ENCODE measurements around the gene ZNF423.

The ZNF423 gene

DNA sequence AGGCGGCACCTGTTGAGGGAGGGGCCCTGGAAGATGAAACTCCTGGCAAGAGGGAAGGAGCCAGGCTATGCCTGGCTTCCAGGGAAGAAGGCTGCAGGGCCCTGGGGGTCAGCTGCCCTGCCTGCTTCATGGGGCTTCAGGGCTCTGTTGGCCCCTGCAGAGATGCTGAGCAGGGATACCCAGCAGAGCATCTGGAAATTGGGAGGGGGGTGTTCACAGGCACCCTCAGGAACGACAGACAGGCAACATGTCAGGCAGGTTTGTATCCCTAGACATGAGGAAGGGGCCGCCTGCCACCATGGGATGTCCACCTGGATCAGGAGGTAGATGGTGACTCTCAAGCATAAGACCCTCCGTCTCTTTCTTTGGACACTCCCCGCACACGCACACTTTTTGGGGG, 13.8 kb upstream of the ZNF423 start:
- DNase-seq (ENCODE audit: low spot score): no peak

DNA sequence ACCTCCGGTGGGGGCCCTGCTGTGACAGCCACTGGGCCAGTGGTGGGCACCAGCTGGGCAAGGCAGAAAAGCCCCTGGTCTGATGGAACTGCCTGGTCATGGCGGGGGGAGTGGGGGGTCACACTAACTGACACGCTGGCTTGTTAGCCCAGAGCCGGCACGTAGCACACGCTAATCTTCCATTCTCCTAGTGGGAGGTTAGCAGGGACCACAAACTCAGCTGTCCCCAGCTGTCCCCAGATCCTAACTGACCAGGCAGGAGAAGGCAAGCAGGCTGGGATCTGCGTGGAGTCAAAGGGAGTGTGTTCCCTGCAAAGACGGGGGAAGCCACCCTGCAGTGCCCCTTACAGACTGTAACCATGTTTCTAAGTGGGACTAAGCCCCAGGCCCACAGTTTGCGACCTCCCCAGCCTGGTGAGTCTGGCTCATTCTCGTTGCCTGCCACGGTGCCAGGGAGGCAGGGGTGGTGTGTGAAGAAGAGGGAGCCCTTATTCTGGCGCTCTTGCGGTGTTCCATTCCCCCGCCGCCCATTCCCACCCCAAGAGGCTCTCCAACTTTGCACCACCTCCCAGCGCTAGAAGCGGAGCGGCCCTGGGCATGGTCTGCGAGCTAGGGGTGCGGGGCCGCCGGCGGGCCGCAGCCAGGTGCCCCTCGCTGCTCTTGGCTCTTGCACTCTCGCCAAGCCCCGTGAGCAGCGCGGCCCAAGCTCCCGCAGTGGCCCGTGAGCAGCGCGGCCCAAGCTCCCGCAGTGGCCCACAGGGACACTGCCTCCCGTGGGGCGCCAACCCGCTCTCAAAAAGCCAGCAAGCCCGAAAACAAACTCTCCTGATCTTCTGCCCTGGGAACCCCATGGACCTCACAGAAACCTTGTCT, 12.1 kb upstream of the ZNF423 start:
- DNase-seq (ENCODE audit: low spot score): no peak

DNA sequence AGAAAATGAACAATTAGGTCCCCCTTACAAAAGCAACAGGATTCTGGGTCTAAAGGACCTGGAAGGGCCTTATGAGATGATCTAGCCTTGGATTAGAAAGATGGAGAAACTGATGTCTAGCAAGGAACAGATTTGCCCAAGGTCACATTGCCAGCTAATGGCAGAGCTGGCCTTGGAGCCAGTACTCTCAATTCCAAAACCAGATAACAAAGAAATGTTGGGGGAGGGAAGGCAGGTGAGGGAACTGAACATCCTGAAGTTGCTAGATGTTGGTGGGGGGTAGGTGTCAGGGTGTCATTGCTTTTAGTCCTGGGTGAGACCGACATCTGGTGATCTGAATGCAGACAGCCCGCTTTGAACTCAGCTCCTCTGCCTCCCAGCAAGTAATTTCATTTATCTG, 11.3 kb upstream of the ZNF423 start:
- no peak for DNase-seq (ENCODE audit: low spot score)

DNA sequence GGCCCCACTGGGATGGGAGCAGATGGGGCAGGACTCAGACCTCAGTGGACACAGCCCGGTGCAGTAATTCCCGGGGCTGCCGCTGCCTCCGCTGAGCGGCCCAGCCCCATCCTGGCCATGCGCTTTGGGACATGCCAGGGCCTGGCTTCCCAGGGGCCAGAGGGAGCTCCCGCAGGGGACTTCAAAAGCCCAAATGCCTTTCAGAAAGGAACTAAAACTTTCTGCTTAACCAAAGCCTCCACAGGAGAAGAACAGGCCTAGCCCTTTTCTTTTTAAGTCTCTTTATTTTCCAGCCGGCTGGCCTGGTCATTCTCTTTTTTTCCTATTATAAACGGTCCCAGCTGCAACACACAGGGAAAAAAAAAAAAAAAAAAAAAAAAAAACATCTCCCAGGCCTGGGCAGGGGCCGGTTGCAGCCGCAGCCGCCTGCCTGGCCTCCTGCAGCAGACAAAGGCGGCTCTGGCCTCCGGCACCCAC, 10.7 kb upstream of the ZNF423 start:
- DNase-seq (ENCODE audit: low spot score): no peak

DNA sequence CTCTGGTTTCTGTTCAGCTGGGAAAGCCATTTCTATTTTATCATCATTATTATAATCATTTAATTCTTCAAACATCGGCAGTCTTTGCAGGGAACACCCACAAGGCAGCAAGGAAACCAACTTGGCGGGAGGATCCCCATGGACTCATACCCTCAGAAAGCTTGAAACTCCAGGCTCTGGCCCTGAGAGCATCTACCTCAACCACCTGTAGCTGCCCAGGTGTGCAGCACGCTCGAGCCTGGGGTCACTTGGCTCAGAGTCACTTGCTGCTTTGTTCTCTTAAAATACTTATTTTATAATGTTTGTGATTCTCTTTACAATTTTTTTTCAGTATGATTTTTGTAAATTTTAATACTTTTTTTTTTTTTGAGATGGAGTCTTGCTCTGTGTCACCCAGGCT, 6.8 kb upstream of the ZNF423 start:
- DNase-seq (ENCODE audit: low spot score): no peak

DNA sequence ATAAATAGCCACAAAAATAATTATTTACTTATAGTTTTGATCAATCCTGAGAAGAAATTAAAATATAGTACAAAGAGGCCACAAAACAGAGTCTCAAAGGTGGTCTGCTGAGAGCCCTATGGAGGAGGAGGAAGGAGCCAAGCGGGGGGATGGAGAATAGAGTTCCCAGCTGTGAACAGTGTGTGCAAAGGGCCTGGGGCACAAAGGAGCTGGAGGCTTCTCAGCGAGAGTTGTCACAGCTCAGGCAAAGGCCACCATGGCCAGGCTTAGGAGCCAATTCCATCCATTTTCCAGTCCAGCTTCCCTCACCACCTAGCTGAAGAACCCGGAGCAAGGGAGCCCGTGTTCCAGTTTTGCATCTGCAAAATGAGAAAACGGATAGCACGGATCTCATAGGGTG, 5.4 kb upstream of the ZNF423 start:
- DNase-seq (ENCODE audit: low spot score): no peak

DNA sequence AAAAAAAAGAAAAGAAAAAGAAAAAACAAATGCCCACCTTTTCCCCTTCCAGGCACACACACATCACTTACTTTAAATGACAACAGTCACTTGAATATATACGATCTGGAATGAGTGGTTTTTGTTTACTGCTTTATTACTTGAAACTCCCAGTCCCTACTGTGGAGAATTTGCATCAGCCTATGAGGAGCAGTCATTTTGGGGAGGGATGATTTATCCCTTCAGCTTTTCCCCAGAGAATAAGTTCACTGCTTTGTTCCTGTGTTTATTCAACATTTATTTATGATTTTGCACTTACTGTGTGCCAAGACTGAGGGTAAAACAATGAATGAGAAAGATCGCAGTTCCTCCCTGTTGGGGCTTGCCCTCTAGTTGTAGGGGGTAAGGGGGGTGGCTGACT, 4.7 kb upstream of the ZNF423 start:
- DNase-seq (ENCODE audit: low spot score): no peak

DNA sequence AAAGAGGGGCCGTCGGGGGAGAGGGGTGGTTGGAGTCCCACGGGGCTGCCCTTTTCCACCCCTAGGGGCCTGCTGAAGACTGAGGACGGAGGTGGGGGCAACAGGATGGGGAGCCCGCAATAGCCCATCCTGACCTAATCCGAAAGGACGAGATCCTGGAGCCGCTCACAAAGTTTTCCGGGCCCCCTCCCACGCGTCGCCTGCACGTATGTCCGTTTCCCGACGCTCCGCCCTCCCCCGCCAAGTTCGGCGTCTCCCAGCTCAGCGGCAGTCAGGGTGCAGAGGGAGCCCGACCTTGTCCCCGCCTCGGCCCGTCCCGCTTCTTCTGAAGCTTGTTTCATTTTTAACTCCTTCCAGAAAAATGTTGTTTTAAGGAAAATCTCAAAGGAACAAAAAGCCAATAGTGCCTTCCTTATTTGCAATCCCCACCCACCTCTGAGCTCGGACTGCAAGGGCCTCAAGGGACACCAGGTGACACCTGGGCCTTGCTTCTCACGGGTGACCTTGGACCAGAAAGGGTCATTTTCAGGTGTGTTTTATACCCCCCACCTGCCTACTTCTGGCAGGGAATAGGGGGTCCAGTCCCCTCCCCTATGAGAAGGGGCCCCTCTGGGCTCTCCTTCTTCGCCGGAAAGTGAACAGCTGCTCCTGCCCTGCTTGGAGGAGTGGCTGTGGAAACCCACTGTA, 3.4 kb upstream of the ZNF423 start:
- DNase-seq (ENCODE audit: low spot score): no peak

DNA sequence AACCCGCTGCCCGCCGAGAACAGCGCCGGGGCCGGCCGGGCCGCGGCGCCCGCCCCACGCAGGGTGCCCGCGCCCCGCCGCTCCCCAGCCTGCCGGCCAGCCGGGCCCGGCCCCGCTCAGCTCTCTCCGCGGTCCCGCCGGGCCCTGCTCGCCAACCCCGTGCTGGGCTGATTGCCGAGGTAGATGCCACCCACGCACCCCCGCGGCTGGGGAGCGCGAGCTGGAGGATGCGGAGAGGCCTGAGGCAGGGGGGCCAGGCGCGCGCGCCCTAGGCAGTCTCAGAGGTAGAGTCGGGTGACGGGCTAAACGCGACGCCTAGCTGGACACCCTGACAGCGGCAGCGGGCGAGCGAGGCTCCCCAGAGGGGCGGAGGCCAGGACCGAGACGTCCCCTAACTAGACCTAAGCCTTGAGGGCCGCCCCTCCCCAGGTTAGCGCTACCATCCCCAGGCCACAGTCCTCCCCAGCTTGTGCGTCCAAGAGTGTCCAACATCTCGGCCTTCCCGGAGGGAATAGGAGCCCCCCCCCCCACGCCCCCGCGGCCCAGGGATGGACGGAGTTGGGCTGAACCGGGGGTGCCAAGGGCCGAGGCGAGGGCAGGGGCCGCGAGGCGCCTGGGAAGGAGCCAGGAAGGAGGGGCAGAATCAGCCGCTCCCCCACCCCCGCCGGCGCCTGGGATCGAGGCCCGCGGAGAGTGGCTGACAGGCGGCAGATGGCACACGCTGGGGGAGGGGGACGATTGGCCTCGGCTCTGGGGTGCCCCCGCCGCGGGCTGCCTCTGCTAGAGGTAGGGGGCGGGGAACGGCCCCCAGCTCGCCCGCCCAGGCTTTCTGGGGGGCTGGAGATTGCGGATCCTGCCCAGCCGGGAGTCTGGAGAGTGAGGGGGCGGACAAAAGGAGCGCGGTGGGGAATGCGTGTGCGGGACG, 2.5 kb upstream of the ZNF423 start:
- DNase-seq (ENCODE audit: low spot score): no peak

DNA sequence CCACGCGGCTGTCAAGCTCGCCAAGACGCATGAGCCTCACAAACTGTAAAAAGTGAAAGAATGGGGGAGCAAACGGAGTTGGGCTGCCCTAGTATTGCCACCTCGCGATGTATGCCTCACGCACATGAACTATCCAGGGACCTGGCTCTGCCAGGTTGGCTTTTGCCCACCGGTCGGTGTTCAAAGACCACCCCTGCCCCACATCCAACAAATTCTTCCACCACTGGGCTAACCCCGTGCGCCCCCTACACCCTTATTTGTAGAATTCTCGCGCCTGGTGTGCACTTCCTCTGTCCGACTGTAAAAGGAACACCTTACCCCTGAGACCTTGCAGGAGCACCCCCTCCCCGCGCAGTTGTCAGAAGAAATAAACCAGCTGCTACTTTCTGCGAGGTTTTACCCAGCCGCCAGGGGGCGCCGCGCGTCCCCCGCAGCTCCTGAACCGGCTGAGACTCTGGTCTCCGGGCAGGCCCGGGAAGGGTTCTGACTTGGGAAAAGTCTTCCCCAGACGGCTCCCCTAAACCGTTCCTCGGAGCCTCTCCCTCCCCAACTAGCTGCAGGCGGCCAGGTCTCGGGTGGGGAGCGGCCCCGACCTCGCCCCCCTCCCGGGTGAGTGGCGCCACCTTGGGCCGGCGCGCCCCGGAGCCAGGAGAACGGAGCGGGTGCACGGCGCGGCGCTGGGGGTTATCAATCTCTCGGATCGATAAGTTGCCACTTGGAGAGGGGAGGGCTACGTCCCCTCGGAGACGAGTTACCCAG, 1.7 kb upstream of the ZNF423 start:
- DNase-seq (ENCODE audit: low spot score): peak; percentile 95

DNA sequence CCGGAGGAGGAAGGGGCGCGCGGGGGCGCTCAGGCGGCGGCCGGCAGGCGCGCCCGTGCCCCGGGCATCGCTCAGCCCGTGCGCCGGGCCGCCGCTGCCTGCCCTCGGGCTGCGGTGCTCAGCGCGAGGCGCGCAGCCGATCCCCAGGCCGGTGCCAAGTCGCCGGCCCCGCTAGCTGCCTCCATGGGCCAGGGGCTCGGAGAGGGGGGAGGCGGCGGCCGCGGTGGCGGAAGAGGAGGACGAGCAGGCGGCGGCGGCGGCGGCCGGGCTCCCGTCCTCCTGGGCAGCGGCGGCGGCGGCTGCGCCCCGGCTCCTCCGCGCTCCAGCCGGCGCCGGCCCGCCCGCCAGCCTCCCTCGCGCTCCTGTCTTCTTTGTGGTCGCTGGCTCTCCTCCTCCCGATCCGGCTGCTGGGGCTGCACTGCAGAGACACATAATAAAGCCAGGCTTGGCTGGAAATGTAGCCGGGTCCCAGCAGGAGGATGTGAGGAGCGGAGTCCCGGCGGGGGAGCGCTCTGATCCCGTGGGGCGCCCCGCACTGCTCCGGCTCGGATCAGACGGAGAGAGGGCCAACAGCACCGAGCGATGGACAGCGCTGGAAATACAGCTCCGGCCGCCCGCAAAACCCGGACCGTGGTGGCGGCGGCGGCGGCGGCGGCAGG, 889 bp upstream of the ZNF423 start:
- peak; percentile 83 for DNase-seq (ENCODE audit: low spot score)

DNA sequence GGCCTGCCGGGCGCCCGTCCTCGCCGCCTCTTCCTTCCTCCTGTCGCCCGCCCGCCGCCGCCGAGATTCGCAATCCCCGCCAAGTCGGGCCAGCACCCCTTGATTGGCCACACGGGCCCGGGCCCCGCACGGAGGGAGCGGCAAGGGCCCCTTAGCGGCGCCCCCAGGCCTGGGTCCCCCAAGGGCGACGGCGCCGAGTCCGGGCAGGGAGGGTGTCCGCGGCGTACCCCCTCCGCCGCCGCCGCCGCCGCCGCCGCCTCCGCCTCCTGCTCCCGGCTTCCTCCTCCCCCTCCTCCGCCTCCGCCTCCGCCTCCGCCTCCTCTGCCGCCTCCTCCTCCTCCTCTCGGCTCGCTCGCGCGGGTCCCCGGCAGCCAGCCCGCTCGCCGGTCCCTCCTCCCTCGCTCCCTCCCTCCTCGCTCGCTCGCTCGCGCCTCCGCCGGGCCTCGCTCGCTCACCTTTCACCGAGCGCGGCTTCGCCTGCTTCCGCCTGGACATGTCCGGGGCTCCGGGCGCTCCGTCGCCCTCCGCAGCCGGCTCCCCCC, 561 bp downstream of the ZNF423 start:
- peak; percentile 52 for DNase-seq (ENCODE audit: low spot score)

DNA sequence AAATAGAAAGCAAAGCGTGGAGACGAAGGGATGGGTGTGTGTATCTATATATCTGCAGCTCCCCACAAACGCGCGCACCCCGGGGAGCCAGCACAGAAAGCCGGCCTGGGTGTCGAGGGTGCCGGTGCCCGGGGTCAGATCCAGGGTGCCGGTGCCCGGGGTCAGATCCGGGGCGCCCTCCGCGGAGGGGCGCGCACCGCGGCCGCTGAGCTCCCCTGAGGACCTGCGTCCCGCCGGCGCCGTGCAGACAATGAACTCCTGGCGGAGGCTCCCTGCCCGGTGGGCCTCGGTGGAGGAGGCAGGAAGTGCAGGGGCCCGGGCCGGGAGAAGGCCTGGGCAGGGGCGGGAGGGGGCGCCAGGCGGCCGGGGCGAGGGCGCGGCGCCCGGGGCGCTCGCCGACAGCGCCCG, 1.1 kb downstream of the ZNF423 start:
- peak; percentile 58 for DNase-seq (ENCODE audit: low spot score)

DNA sequence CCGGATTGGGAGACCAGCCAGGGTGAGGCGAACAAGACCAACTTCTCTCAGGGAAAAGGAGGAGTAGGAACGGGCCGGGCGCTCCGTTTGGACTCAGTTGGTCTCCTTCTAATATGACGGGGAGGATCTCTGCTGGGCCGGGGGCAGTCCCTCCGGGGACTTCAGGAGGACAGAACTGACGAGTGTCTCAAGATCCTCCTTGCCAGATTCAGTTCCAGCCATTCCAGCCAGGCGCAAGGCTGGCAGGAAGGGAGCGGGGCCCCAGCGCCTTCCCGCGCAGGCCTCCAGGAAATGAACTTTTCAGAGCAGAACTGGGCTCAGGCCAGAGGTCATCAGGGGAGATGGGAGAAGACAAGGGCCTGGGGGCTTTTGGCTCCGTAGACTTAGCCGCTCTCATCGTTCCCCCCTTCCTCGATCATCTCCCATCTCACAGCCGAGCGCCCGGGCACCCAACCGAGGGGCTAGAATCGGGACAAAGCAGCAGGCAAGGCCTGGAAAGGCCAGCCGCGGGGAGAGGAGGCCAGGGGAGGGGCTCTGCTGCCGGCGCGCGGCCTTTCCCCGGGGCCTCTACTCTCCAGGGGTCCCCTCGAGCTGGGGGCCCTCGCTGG, 1.6 kb downstream of the ZNF423 start:
- DNase-seq (ENCODE audit: low spot score): no peak

DNA sequence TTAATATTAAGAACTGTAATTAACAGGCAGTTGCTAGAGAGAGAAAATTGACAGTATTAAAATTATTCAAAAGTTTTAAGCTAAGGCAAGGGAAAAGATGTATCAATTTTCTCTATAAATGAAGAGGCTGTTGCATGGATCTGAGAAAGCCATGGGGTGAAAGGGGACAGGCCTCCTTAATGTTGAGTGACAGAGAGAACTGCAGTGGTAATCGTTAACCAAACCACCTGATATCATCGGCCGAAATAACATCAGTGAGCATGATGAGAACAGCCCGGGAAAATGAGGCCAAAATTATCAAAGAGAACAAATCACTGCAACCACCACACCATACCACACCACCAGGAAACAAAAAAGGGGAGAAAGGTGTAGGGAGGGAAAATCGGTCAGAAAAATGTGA, 3.6 kb downstream of the ZNF423 start:
- DNase-seq (ENCODE audit: low spot score): no peak

DNA sequence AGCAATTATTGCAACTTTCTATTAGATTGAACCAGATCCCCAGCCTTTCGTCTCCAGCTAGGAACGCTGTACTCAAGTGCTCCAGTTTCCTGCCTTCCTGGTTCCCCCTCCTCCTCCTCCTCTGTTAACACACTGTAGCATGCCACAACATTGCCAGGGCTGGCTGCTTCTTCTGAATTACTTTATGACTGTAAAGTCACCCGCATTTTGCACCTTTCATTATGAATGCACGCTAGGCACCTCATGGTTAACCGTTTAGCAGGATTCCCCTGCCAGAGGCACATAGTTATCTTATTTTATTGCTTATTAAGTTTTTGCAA, 4.5 kb downstream of the ZNF423 start:
- no peak for DNase-seq (ENCODE audit: low spot score)

DNA sequence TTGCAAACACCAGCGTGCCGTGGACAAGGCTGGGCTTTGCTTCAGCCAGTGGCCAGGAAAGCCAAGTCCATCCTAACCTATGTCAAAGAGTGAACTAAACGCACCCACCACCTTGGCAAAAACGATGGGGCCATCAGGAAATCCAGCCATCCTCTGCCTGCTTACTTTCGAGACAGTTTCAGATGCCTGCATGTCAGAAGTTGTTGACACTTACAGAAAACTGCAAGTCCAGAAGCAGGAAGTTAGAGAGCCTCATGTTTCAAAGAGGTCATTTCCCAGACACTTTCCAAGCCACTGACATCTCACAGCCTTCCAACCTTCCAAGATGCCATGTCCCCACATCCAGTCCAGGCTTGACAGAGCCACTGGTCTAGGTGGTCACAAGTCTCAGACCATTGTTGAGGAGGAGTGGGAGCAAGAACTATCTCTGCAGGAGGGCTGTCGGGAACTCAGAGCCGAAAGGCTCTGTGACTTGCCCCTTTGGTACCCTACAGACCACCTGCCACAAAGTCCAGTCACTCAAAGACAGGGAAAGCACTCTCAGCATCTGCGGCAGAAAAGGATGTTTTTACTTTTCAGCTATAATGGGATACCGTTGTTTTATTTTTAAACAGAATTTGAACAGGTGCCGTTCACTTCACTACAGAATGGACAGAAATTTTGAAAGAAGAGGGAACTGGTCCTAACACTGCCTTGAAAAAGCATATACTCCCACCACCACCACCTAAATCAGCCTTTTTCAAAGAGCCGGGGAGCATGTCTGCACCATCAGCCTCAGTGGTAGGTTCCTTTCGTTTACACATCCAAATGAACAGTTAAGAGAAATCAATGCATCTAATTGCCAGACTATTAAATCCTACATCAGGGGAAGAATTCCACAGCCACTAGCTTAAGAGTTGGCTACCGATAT, 5.1 kb downstream of the ZNF423 start:
- no peak for DNase-seq (ENCODE audit: low spot score)

DNA sequence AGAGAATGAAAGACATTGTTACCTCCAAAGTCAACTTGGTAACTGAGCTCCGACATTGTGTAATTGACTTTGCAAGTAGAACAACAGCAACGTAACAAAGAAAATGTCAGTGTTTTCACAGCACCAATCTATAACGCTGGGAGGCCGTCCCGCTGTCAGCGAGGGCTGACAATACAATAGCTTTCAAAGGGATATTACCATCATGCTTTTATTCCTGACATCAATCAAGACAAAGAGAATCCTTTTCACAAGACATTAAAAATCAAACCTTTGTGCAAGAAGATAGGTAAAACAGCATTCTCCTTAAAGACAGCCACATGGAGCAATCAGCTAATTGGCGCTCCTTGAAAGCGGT, 6.2 kb downstream of the ZNF423 start:
- no peak for DNase-seq (ENCODE audit: low spot score)

DNA sequence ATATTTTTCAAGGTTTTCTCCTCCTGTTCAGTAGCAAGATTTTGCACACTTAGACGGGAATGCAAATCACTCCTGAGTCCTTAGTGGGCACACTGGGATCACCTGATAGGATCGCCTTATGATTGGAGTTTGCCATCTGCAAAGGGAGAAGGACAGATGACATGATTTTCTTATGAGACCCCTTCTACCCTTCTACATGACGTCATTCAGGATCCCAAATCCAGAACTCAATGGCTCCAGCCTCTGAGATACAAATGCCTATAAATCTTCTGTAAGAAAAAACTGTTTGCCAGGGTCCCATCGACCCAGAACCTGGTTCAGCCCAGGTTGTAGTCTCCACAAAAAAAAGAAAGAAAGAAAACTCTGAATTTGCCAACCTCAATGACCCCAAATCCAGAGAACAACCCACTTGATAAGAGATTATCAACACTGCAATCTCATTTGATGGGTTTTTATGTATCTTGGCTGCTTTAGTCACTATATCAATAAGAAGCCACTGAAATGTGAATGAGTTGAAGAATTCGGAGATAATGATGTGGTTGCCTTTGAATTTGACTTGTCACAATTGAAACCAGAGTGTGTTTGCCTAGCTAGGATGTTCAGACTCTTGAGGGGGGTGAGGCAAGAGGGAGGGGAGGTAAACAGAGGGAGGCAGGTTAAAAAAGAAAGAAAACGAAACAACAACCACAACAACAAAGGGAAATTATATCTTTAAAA, 6.7 kb downstream of the ZNF423 start:
- DNase-seq (ENCODE audit: low spot score): no peak

Data from HuH-7 (cell line).